ENCODE results near the gene CRTC3.
A peak's percentile ranks its signal among the peaks of the same experiment; 100 is the strongest.

GRCh38 chr15:90603893-90604292 is 74.2 kb downstream of the CRTC3 start:
- TF ChIP-seq POLR2A (IDR thresholded peaks at IDR 0.05; ENCODE audit: low read depth, low read length) (no peak), CTCF (conservative IDR thresholded peaks at IDR 0.05; ENCODE audit: low read depth, low read length) (peak; percentile 30), CEBPB (IDR thresholded peaks at IDR 0.05; ENCODE audit: low read depth, low read length) (no peak), RAD21 (IDR thresholded peaks at IDR 0.05; ENCODE audit: low read length) (peak; percentile 32; the same call in 1 of the 2 replicates), RFX5 (IDR thresholded peaks at IDR 0.05; ENCODE audit: low read depth, low read length) (no peak), RCOR1 (IDR thresholded peaks at IDR 0.05; ENCODE audit: insufficient replicate concordance, low read length) (no peak), CHD1 (IDR thresholded peaks at IDR 0.05; ENCODE audit: low read depth, low read length) (no peak), MAZ (IDR thresholded peaks at IDR 0.05; ENCODE audit: borderline replicate concordance, low read depth, low read length) (no peak)
